ENCODE results near the gene LY6G6C. TPM values are rescaled to one million over a fixed set of nuclear protein-coding genes. Genes with fewer than 3 reads are reported as not detected.

The LY6G6C gene
- total RNA-seq, 1 donor from 2014 or later: 0.66 TPM

GRCh38 chr6:31677955-31678354, 43.6 kb downstream of the LY6G6C start:
- no peak overlapping the region for H3K4me3 ChIP-seq (ENCODE audit: insufficient read depth, low read depth, low read length)
- Mint-ChIP-seq H3K9me3 (ENCODE audit: unreplicated experiment) (no peaks in the 10 kb centered on the region), H3K27me3 (ENCODE audit: low read depth, unreplicated experiment) (peaks cover 6% of the 10 kb centered on the region), H3K27ac (ENCODE audit: unreplicated experiment) (no peak overlapping the region), H3K36me3 (ENCODE audit: low read depth, unreplicated experiment) (no peaks in the 10 kb centered on the region), H3K4me1 (ENCODE audit: low read depth, unreplicated experiment) (peaks cover 7% of the 10 kb centered on the region), H3K4me3 (ENCODE audit: unreplicated experiment) (no peak overlapping the region)
- no peak overlapping the region for H3K27ac ChIP-seq (ENCODE audit: low read depth, low read length)
- H3K4me2 ChIP-seq (ENCODE audit: low read length): no peak overlapping the region
- no peaks in the 10 kb centered on the region for H3K27me3 ChIP-seq (ENCODE audit: insufficient read depth, low read length)
- H3K79me2 ChIP-seq (ENCODE audit: insufficient read depth, low read length): no peaks in the 10 kb centered on the region
- FAIRE-seq (no peak), DNase-seq (ENCODE audit: low read depth) (no peak)
- no peak overlapping the region for H2AFZ ChIP-seq (ENCODE audit: low read depth, low read length)
- peaks cover 3% of the 10 kb centered on the region for H3K36me3 ChIP-seq (ENCODE audit: insufficient read depth, low read length)
- peaks cover 11% of the 10 kb centered on the region for H3K4me1 ChIP-seq (ENCODE audit: insufficient read depth, low read length)
- H4K20me1 ChIP-seq (ENCODE audit: insufficient read depth, low read length): no peaks in the 10 kb centered on the region
- TF ChIP-seq EZH2 (IDR thresholded peaks at IDR 0.05; ENCODE audit: insufficient read depth, low read length) (no peak), CTCF (IDR thresholded peaks at IDR 0.05; ENCODE audit: insufficient read depth, low read depth, low read length) (no peak)
- no peak overlapping the region for H3K9ac ChIP-seq (ENCODE audit: low read length)
- no peaks in the 10 kb centered on the region for H3K9me3 ChIP-seq (ENCODE audit: insufficient read depth, low read depth, low read length)

GRCh38 chr6:31676904-31677303, 44.6 kb downstream of the LY6G6C start:
- Histone ChIP-seq H3K4me2 (ENCODE audit: low read length) (no peak overlapping the region), H3K27ac (ENCODE audit: low read depth, low read length) (no peak overlapping the region), H3K36me3 (ENCODE audit: insufficient read depth, low read length) (peaks cover 9% of the 10 kb centered on the region), H3K9ac (ENCODE audit: low read length) (no peak overlapping the region), H3K9me3 (ENCODE audit: insufficient read depth, low read depth, low read length) (no peaks in the 10 kb centered on the region), H3K4me1 (ENCODE audit: insufficient read depth, low read length) (peaks cover 11% of the 10 kb centered on the region), H3K27me3 (ENCODE audit: insufficient read depth, low read length) (no peaks in the 10 kb centered on the region), H3K4me3 (ENCODE audit: insufficient read depth, low read depth, low read length) (no peak overlapping the region), H3K79me2 (ENCODE audit: insufficient read depth, low read length) (no peaks in the 10 kb centered on the region), H4K20me1 (ENCODE audit: insufficient read depth, low read length) (peaks cover 7% of the 10 kb centered on the region), H2AFZ (ENCODE audit: low read depth, low read length) (no peak overlapping the region)
- Mint-ChIP-seq H3K4me3 (ENCODE audit: unreplicated experiment) (no peak overlapping the region), H3K36me3 (ENCODE audit: low read depth, unreplicated experiment) (peaks cover 7% of the 10 kb centered on the region), H3K9me3 (ENCODE audit: unreplicated experiment) (no peaks in the 10 kb centered on the region), H3K4me1 (ENCODE audit: low read depth, unreplicated experiment) (peaks cover 7% of the 10 kb centered on the region), H3K27me3 (ENCODE audit: low read depth, unreplicated experiment) (peaks cover 3% of the 10 kb centered on the region), H3K27ac (ENCODE audit: unreplicated experiment) (no peak overlapping the region)
- DNase-seq (ENCODE audit: low read depth) (no peak), FAIRE-seq (no peak)
- TF ChIP-seq EZH2 (IDR thresholded peaks at IDR 0.05; ENCODE audit: insufficient read depth, low read length) (no peak), CTCF (IDR thresholded peaks at IDR 0.05; ENCODE audit: insufficient read depth, low read depth, low read length) (no peak)

GRCh38 chr6:31676322-31676903, 45.1 kb downstream of the LY6G6C start:
- Histone ChIP-seq H3K79me2 (ENCODE audit: insufficient read depth, low read length) (no peaks in the 10 kb centered on the region), H3K9ac (ENCODE audit: low read length) (no peak overlapping the region), H3K4me2 (ENCODE audit: low read length) (no peak overlapping the region), H3K4me3 (ENCODE audit: insufficient read depth, low read depth, low read length) (no peak overlapping the region), H3K36me3 (ENCODE audit: insufficient read depth, low read length) (peaks cover 13% of the 10 kb centered on the region), H3K27me3 (ENCODE audit: insufficient read depth, low read length) (no peaks in the 10 kb centered on the region), H3K4me1 (ENCODE audit: insufficient read depth, low read length) (peaks cover 9% of the 10 kb centered on the region), H2AFZ (ENCODE audit: low read depth, low read length) (no peak overlapping the region), H4K20me1 (ENCODE audit: insufficient read depth, low read length) (peaks cover 12% of the 10 kb centered on the region), H3K9me3 (ENCODE audit: insufficient read depth, low read depth, low read length) (no peaks in the 10 kb centered on the region), H3K27ac (ENCODE audit: low read depth, low read length) (no peak overlapping the region)
- no peak for TF ChIP-seq EZH2 (IDR thresholded peaks at IDR 0.05; ENCODE audit: insufficient read depth, low read length)
- no peak for TF ChIP-seq CTCF (IDR thresholded peaks at IDR 0.05; ENCODE audit: insufficient read depth, low read depth, low read length)
- H3K9me3 Mint-ChIP-seq (ENCODE audit: unreplicated experiment): no peaks in the 10 kb centered on the region
- no peaks in the 10 kb centered on the region for H3K27me3 Mint-ChIP-seq (ENCODE audit: low read depth, unreplicated experiment)
- DNase-seq (ENCODE audit: low read depth) (no peak), FAIRE-seq (no peak)
- no peak overlapping the region for H3K27ac Mint-ChIP-seq (ENCODE audit: unreplicated experiment)
- peaks cover 7% of the 10 kb centered on the region for H3K36me3 Mint-ChIP-seq (ENCODE audit: low read depth, unreplicated experiment)
- peaks cover 5% of the 10 kb centered on the region for H3K4me1 Mint-ChIP-seq (ENCODE audit: low read depth, unreplicated experiment)
- no peak overlapping the region for H3K4me3 Mint-ChIP-seq (ENCODE audit: unreplicated experiment)

Measured in astrocyte (in vitro differentiated cells and primary cell).